Neuronal stem cell (in vitro differentiated cells): ENCODE data around the gene LRP10.
A peak's percentile ranks its signal among the peaks of the same experiment; 100 is the strongest.
"Not testable (repeated sequence)": the region's sequence is repeated elsewhere in the genome, so short reads cannot be mapped to it uniquely, and the experiment has no call there.

Experiments used
- DNase-seq: peaks from one replicate; pipeline ENCODE4 v3.0.0-alpha.2; 2013; ENCODE audit warnings: low spot score
- H2AFZ ChIP-seq: one replicate; pipeline ENCODE4 v1.6.1; 2013; ENCODE audit warnings: mild to moderate bottlenecking, low read length, inconsistent platforms
- H2AK5ac ChIP-seq: 2 replicates; pipeline ENCODE4 v1.6.1; 2013; ENCODE audit warnings: low read depth, mild to moderate bottlenecking, inconsistent platforms, low read length, moderate library complexity, mixed read lengths
- H2BK120ac ChIP-seq: 2 replicates; pipeline ENCODE4 v1.6.1; 2013; ENCODE audit warnings: low read depth, mild to moderate bottlenecking, inconsistent platforms, low read length, moderate library complexity, mixed read lengths
- H2BK12ac ChIP-seq: one replicate; pipeline ENCODE4 v1.6.1; 2013; ENCODE audit warnings: low read length, inconsistent platforms
- H2BK15ac ChIP-seq: 2 replicates; pipeline ENCODE4 v1.6.1; 2013; ENCODE audit warnings: mild to moderate bottlenecking, low read length, inconsistent platforms, mixed read lengths
- H2BK5ac ChIP-seq: one replicate; pipeline ENCODE4 v1.6.1; 2013; ENCODE audit warnings: inconsistent platforms, mild to moderate bottlenecking, low read length, moderate library complexity
- H3K14ac ChIP-seq: one replicate; pipeline ENCODE4 v1.6.1; 2013; ENCODE audit warnings: low read length, inconsistent platforms
- H3K18ac ChIP-seq: 2 replicates; pipeline ENCODE4 v1.6.1; 2013; ENCODE audit warnings: low read length, inconsistent platforms
- H3K23ac ChIP-seq: 2 replicates; pipeline ENCODE4 v1.6.1; 2013; ENCODE audit warnings: low read depth, mild to moderate bottlenecking, mixed read lengths, low read length, inconsistent platforms; ENCODE audit not compliant: poor library complexity
- H3K27ac ChIP-seq: replicated peaks from 3 replicates; pipeline ENCODE4 v1.5.1; 2013; ENCODE audit warnings: low read length, inconsistent platforms
- H3K27me3 ChIP-seq, 3 experiments: 2 replicates each; pipeline ENCODE4 v1.6.1; 2013; ENCODE audit warnings: low read length in 3 of 3, mild to moderate bottlenecking in 2 of 3, inconsistent platforms in 1 of 3, low read depth in 1 of 3, mixed read lengths in 1 of 3, moderate library complexity in 1 of 3; ENCODE audit not compliant: control insufficient read depth in 3 of 3, insufficient read depth in 3 of 3
- H3K36me3 ChIP-seq, 2 donors: replicated peaks in 1 of 2; 2 replicates each; pipeline ENCODE4 v1.6.1; 2013; ENCODE audit warnings: low read length in 2 of 2; ENCODE audit not compliant: control insufficient read depth in 2 of 2, insufficient read depth in 2 of 2
- H3K4ac ChIP-seq: 2 replicates; pipeline ENCODE4 v1.6.1; 2013; ENCODE audit warnings: inconsistent platforms, mild to moderate bottlenecking, low read length, moderate library complexity
- H3K4me1 ChIP-seq, 2 donors: 1 replicate in 1 of 2; 2 replicates in 1 of 2; pipeline ENCODE4 v1.6.1; 2013; ENCODE audit warnings: low read length in 2 of 2, low read depth in 1 of 2; ENCODE audit not compliant: control insufficient read depth in 2 of 2, insufficient read depth in 1 of 2
- H3K4me2 ChIP-seq: one replicate; pipeline ENCODE4 v1.6.1; 2013; ENCODE audit warnings: mild to moderate bottlenecking, low read length, inconsistent platforms; ENCODE audit not compliant: insufficient read depth, poor library complexity, severe bottlenecking
- H3K4me3 ChIP-seq, 2 donors: 2 replicates each; pipeline ENCODE4 v1.5.1; 2013; ENCODE audit warnings: low read length in 2 of 2, mild to moderate bottlenecking in 2 of 2, inconsistent platforms in 1 of 2, moderate library complexity in 1 of 2
- H3K79me1 ChIP-seq: one replicate; pipeline ENCODE4 v1.6.1; 2013; ENCODE audit warnings: low read depth, mild to moderate bottlenecking, inconsistent platforms, low read length, moderate library complexity
- H3K9ac ChIP-seq: one replicate; pipeline ENCODE4 v1.6.1; 2013; ENCODE audit warnings: mild to moderate bottlenecking, low read depth, low read length, inconsistent platforms; ENCODE audit not compliant: poor library complexity
- H3K9me3 ChIP-seq, 2 donors: replicated peaks in 1 of 2; 2 replicates each; pipeline versions ENCODE3 to v1.6.1; 2013; ENCODE audit warnings: low read length in 2 of 2, mild to moderate bottlenecking in 2 of 2, inconsistent platforms in 1 of 2, low read depth in 1 of 2, mixed read lengths in 1 of 2, moderate library complexity in 1 of 2; ENCODE audit not compliant: control insufficient read depth in 2 of 2, insufficient read depth in 1 of 2
- H4K8ac ChIP-seq: one replicate; pipeline ENCODE4 v1.6.1; 2013; ENCODE audit warnings: low read depth, mild to moderate bottlenecking, inconsistent platforms, low read length, moderate library complexity
- H4K91ac ChIP-seq: one replicate; pipeline ENCODE4 v1.6.1; 2013; ENCODE audit warnings: low read length, low read depth, mild to moderate bottlenecking, inconsistent platforms; ENCODE audit not compliant: poor library complexity
- WGBS, 2 donors: extraction: QIAGEN DNeasy Blood & Tissue Kit; methylation state at CpG; one replicate each; pipeline ENCODE4 v1.1.7; 2013; ENCODE audit warnings: missing lambda C conversion rate in 2 of 2, mixed read lengths in 1 of 2; ENCODE audit not compliant: insufficient read length in 2 of 2, insufficient replicate concordance in 1 of 2; ENCODE audit errors: extremely low coverage in 2 of 2; 5-methylcytosine and 5-hydroxymethylcytosine counted together

LRP10 gene

GRCh38 chr14:22824711-22825359 lies 46.7 kb upstream of the LRP10 start:
- whole genome bisulfite sequencing, 2 donors = no CpG with 5 or more reads among the region's 8 CpGs
- Histone ChIP-seq H3K4me1 (peaks cover 0 to 11% of the 10 kb centered on the region in 2 donors), H3K14ac (no peak overlapping the region), H2AFZ (peak overlapping the region; percentile 77), H4K8ac (no peak overlapping the region), H3K27ac (no peak overlapping the region), H2BK12ac (no peak overlapping the region), H2AK5ac (no peak overlapping the region), H3K36me3 (no peaks in the 10 kb centered on the region), H3K23ac (no peak overlapping the region), H2BK120ac (no peak overlapping the region), H3K4me2 (no peak overlapping the region), H3K9ac (no peak overlapping the region), H3K18ac (no peak overlapping the region), H2BK15ac (no peak overlapping the region), H3K79me1 (no peaks in the 10 kb centered on the region), H3K4ac (no peak overlapping the region), H3K9me3 (no peaks in the 10 kb centered on the region), H3K4me3 (no peak overlapping the region), H2BK5ac (no peak overlapping the region), H4K91ac (no peak overlapping the region), H3K27me3 (peaks cover 0 to 6% (median 3%) of the 10 kb centered on the region in 3 experiments)
- no peak for DNase-seq

GRCh38 chr14:22829076-22829660 lies 42.4 kb upstream of the LRP10 start:
- H2AK5ac ChIP-seq, H4K8ac ChIP-seq, H3K27ac ChIP-seq, DNase-seq, H3K4me1 ChIP-seq, H3K14ac ChIP-seq, H3K4ac ChIP-seq, H3K23ac ChIP-seq, H3K9ac ChIP-seq, H2BK12ac ChIP-seq, H3K18ac ChIP-seq, H4K91ac ChIP-seq, H3K9me3 ChIP-seq, H2BK5ac ChIP-seq, H2BK15ac ChIP-seq, H3K27me3 ChIP-seq, H3K79me1 ChIP-seq, H2BK120ac ChIP-seq: not testable (repeated sequence)
- WGBS, 2 donors = no CpG with 5 or more reads among the region's 12 CpGs
- peak overlapping the region; percentile 97 for H2AFZ ChIP-seq
- H3K4me2 ChIP-seq = peak overlapping the region; percentile 39
- peak overlapping the region in 1 of 2 donors; percentile 89 for H3K4me3 ChIP-seq
- peaks cover 6 to 28% of the 10 kb centered on the region in 2 donors for H3K36me3 ChIP-seq

GRCh38 chr14:22829661-22830442 lies 41.7 kb upstream of the LRP10 start, which contains the start of gene MRPL52:
Gene MRPL52 (plus strand): TSS chr14:22829887. CDS start chr14:22829913, 26 bp downstream.
- peak within 1 kb of the TSS; percentile 86 for H2AK5ac ChIP-seq
- H2BK120ac ChIP-seq = peak within 1 kb of the TSS; percentile 78
- H3K4me1 ChIP-seq = peaks cover 5% of the 10 kb centered on the region in 2 donors
- peak within 1 kb of the TSS; percentile 37 for H3K23ac ChIP-seq
- peak within 1 kb of the TSS; percentile 59 for H3K14ac ChIP-seq
- no peak within 1 kb of the TSS for H2BK5ac ChIP-seq
- no CpG with 5 or more reads among the region's 41 CpGs for WGBS, 2 donors
- peak within 1 kb of the TSS; percentile 64 for H2BK15ac ChIP-seq
- peaks cover 10 to 34% of the 10 kb centered on the region in 2 donors for H3K36me3 ChIP-seq
- H2BK12ac ChIP-seq = no peak within 1 kb of the TSS
- H4K8ac ChIP-seq = no peak within 1 kb of the TSS
- no peak within 1 kb of the TSS for H3K27ac ChIP-seq
- H3K9ac ChIP-seq = peak within 1 kb of the TSS; percentile 85
- H3K18ac ChIP-seq = peak within 1 kb of the TSS; percentile 84
- H3K27me3 ChIP-seq = no peaks in the 10 kb centered on the region
- DNase-seq = no peak
- no peak within 1 kb of the TSS for H3K4ac ChIP-seq
- peak within 1 kb of the TSS; percentile 97 for H2AFZ ChIP-seq
- no peak within 1 kb of the TSS for H4K91ac ChIP-seq
- H3K79me1 ChIP-seq = peaks cover 3% of the 10 kb centered on the region
- H3K4me3 ChIP-seq = peak within 1 kb of the TSS; percentile 89 to 95
- H3K4me2 ChIP-seq = peak within 1 kb of the TSS; percentile 83
- no peaks in the 10 kb centered on the region for H3K9me3 ChIP-seq
